Psoas muscle (tissue), 8 donors: Measurements from ENCODE around the gene RARRES2. TPM values are rescaled to one million over a fixed set of nuclear protein-coding genes. Genes with fewer than 3 reads are reported as not detected.

ENCODE experiments used
- ATAC-seq, 4 donors: fragments of 200-7000 bp; cut with Tn5 transposase; one replicate each; pipeline ENCODE4 v1.9.1; 2020; ENCODE audit warnings: moderate library complexity in 3 of 4, mild to moderate bottlenecking in 2 of 4
- DNase-seq, 2 donors: peaks; one replicate each; pipeline ENCODE4 v3.0.0-alpha.2; 2020
- H3K27ac ChIP-seq: fragments of 200-600 bp; one replicate; pipeline ENCODE4 v1.8.0; 2022
- H3K27me3 ChIP-seq, 3 donors: fragments of 200-600 bp in 1 of 3; one replicate each; pipeline versions ENCODE4 v1.6.1 to v1.8.0; 2013 to 2022; ENCODE audit warnings: low read length in 2 of 3, mild to moderate bottlenecking in 2 of 3, moderate library complexity in 1 of 3; ENCODE audit not compliant: insufficient read depth in 3 of 3
- H3K36me3 ChIP-seq, 2 donors: fragments of 200-600 bp in 1 of 2; one replicate each; pipeline versions ENCODE4 v1.6.1 to v1.8.0; 2013 to 2022; ENCODE audit warnings: low read depth in 1 of 2, mild to moderate bottlenecking in 1 of 2, moderate library complexity in 1 of 2; ENCODE audit not compliant: insufficient read depth in 1 of 2
- H3K4me1 ChIP-seq: fragments of 200-600 bp; one replicate; pipeline ENCODE4 v1.8.0; 2022
- H3K4me3 ChIP-seq: fragments of 200-600 bp; one replicate; pipeline ENCODE4 v1.8.0; 2022; ENCODE audit warnings: mild to moderate bottlenecking
- H3K9me3 ChIP-seq: fragments of 200-600 bp; one replicate; pipeline ENCODE4 v1.8.0; 2022
- WGBS, 3 donors: extraction: QIAGEN DNeasy Blood & Tissue Kit; methylation state at CpG; one replicate each; pipeline versions ENCODE4 v1.1.6 to v1.1.7; 2013; 5-methylcytosine and 5-hydroxymethylcytosine counted together
- intact Hi-C, 2 donors: fragments of 100-400 bp; cut with DNase I; formaldehyde crosslinking; loops; one replicate each; pipeline versions ENCODE4 v1.11.0 to v1.14.2; 2022
- polyA plus RNA-seq, 3 donors: library from polyadenylated mRNA; stranded (reverse); fragments of 200-250 nt; gene quantifications; one replicate each; pipeline ENCODE4 v1.2.3, GENCODE V29; 2013
- total RNA-seq, 4 donors: library from RNA; stranded (reverse); fragmentation: NEBNext Ultra II Directional in 2 of 4; extraction: Animal tissue kit (Norgen Biotek cat#: 25700) in 2 of 4; gene quantifications; one replicate each; pipeline versions ENCODE4 v1.2.1 to v1.2.4, GENCODE V29; 2021 to 2023
- TF ChIP-seq, protein P1 (sequence below): fragments of 200-600 bp; IDR thresholded peaks from one replicate; pipeline ENCODE4 v1.8.0; 2022; ENCODE audit warnings: antibody characterized with exemption
- donor health status: healthy with polysubstance abuse.
- donor health status: DM: no; HTN: no; CAD: no; lungs with moderate emphysema.
- donor health status: Bipolar disorder and iron deficiency.
- donor health status: healthy.
- donor health status: DM: yes; HTN: yes; CAD: no.
- donor health status: DM: no; HTN: no; CAD: no.
- donor health status: DM: no; HTN: no; CAD: no.
- donor health status: DM: yes; HTN: yes; CAD: no.

The RARRES2 gene
- total and polyA plus RNA-seq, 7 donors: 4.1 to 17.9 (median 7.3) TPM

DNA sequence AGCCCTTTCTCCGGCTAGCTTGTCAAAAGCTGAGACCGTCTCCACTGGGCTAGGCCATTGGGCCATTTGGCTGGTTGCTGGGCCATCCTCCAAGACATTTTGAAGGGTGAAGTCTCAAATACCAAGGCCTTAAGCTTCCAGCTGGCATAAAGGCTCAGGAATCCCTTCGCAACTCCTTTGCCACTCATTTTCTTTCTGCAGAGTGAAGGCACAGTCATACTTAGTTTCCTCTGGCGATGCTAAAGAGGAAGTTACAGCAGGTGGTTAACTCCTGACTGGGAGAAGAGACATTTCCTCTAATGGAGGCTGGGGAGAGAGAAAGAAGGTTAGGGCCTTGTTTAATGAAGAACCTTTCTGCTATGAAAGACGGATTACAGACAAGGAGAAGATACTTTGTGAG is 22.4 kb upstream of the RARRES2 start:
- Histone ChIP-seq H3K27me3 (no peaks in the 10 kb centered on the region), H3K36me3 (no peaks in the 10 kb centered on the region), H3K4me3 (no peak overlapping the region), H3K4me1 (peaks cover 37% of the 10 kb centered on the region), H3K9me3 (no peaks in the 10 kb centered on the region), H3K27ac (peak overlapping the region; percentile 78)
- ATAC-seq (peak in 3 of 4 donors; percentile 22 to 31 (median 27)), DNase-seq (no peak)
- TF ChIP-seq, protein P1, sequence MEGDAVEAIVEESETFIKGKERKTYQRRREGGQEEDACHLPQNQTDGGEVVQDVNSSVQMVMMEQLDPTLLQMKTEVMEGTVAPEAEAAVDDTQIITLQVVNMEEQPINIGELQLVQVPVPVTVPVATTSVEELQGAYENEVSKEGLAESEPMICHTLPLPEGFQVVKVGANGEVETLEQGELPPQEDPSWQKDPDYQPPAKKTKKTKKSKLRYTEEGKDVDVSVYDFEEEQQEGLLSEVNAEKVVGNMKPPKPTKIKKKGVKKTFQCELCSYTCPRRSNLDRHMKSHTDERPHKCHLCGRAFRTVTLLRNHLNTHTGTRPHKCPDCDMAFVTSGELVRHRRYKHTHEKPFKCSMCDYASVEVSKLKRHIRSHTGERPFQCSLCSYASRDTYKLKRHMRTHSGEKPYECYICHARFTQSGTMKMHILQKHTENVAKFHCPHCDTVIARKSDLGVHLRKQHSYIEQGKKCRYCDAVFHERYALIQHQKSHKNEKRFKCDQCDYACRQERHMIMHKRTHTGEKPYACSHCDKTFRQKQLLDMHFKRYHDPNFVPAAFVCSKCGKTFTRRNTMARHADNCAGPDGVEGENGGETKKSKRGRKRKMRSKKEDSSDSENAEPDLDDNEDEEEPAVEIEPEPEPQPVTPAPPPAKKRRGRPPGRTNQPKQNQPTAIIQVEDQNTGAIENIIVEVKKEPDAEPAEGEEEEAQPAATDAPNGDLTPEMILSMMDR: no peak
- WGBS, 3 donors: 35 to 57% (median 44%) methylated on average over 5 of the region's 5 CpGs
- intact Hi-C loops: loop anchor here in 1 of 2 donors (5.0 kb wide), 1 partner anchor 33 kb away; no protein-coding TSS in a partner anchor

DNA sequence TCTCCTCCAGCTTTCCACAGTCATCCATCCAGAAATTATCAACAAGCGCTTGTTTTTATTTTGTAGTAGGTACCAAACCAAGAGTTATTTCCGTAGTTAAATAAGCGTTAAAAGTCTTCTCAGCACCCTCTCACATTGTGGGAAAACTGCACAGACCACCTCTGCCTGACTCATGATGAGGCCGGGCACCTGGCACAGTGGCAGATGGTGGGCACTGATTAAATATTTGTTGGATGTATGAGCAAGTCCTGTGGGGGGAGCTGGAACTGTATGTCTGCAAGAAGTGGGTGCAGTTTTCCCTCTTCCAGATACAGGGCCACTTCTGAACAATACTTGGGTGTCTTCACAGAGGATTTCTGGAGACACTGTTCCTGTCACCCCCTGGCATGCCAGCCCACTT is 21.9 kb upstream of the RARRES2 start:
- no peak overlapping the region for H3K4me3 ChIP-seq
- H3K27ac ChIP-seq: peak overlapping the region; percentile 78
- ATAC-seq: no peak

DNA sequence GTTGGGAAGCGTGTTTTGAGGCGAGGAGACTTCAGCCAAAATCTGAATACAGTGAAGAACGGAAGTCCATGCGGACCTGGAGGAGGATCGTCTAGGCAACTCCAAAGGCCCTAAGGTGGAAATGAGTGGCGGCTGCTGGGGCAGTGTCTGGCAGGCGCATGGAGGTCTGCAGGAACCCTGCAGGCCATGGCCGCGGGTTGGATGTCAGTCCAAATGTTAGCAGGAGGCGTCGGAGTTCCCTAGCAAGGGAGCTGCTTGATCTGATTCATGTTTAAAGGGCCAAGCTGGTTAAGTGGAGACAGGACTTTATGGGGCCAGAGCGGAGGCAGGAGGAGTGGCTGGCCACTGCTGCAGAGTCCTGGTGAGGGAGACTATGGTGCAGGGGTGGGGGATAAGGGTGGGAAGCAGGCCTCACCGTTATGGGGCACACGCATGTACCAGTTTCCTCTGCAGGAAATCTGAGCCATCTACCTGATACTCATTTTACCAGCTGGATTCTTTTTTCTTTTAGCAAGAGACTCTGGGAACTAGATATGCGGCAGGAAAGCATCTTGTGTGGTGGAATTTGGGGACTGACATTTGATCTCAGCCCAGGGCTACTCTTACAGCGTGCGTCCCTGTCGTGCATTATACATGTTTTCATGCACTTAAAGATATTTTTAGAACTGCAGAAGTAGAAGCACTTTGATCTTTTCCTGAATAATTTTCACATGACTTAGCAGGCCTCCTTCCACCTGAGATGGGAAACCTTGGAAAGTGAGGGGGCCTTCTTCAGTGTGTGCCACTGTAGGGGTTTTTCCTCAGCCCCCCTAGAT is 20.6 kb upstream of the RARRES2 start:
- WGBS, 3 donors: 47 to 64% (median 49%) methylated on average over 18 of the region's 18 CpGs
- H3K27ac ChIP-seq: peak overlapping the region; percentile 78
- no peak for DNase-seq
- H3K9me3 ChIP-seq: no peaks in the 10 kb centered on the region
- no peaks in the 10 kb centered on the region for H3K27me3 ChIP-seq
- intact Hi-C loops: loop anchor here in 1 of 2 donors (5.0 kb wide), 1 partner anchor 35 kb away; no protein-coding TSS in a partner anchor
- H3K36me3 ChIP-seq: no peaks in the 10 kb centered on the region
- TF ChIP-seq, protein P1: no peak
- ATAC-seq: peak in 3 of 4 donors; percentile 45 to 47 (median 46)
- H3K4me1 ChIP-seq: peaks cover 29% of the 10 kb centered on the region
- H3K4me3 ChIP-seq: no peak overlapping the region

More for the DNA sequence above, 21.9 kb upstream of the RARRES2 start:
- Histone ChIP-seq H3K9me3 (no peaks in the 10 kb centered on the region), H3K36me3 (no peaks in the 10 kb centered on the region), H3K27me3 (no peaks in the 10 kb centered on the region), H3K4me1 (peaks cover 37% of the 10 kb centered on the region)
- WGBS, 3 donors: 88 to 93% (median 90%) methylated on average over 4 of the region's 4 CpGs
- intact Hi-C loops: loop anchor here in 1 of 2 donors (5.0 kb wide), 1 partner anchor 34 kb away; no protein-coding TSS in a partner anchor
- TF ChIP-seq, protein P1: no peak
- no peak for DNase-seq

DNA sequence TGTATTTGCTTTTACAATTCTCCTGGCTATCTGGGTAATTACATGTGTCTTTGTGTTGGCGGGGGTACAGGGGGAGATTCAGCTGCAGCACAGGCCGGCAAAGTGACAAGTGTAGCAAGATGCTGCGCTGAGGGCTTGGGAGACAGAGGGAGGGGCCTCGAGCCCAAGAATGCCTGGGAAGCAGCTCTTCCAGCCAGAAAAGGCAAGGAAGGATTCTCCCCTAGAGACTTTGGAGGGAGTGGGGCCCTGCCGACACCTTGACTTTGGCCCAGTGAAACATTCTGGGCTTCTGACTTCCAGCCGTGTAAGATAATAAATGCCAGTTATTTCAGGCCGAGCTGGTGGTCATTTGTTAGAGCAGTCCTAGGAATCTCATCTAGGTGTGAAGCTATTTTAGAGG is 20.0 kb upstream of the RARRES2 start:
- TF ChIP-seq, protein P1: no peak
- Histone ChIP-seq H3K27ac (peak overlapping the region; percentile 78), H3K4me1 (peaks cover 26% of the 10 kb centered on the region), H3K9me3 (no peaks in the 10 kb centered on the region), H3K4me3 (no peak overlapping the region), H3K36me3 (no peaks in the 10 kb centered on the region), H3K27me3 (no peaks in the 10 kb centered on the region)
- DNase-seq: no peak
- ATAC-seq: no peak
- 52 to 64% (median 61%) methylated on average over 7 of the region's 7 CpGs for WGBS, 3 donors
- intact Hi-C loops: loop anchor here in 1 of 2 donors (5.0 kb wide), 1 partner anchor 36 kb away; no protein-coding TSS in a partner anchor
